Uterus (tissue), 4 donors: ENCODE data around the gene GKN1. TPM values are rescaled to one million over a fixed set of nuclear protein-coding genes. Genes with fewer than 3 reads are reported as not detected.

Experiments used
- DNase-seq, 2 donors: peaks; one replicate each; pipeline ENCODE4 v3.0.0-alpha.2; 2019 to 2020
- H3K27ac ChIP-seq, 2 donors: fragments of 200-600 bp; sonication (generic); 1 replicate in 1 of 2; 2 replicates in 1 of 2; pipeline ENCODE4 v1.5.1; 2016 to 2018
- H3K27me3 ChIP-seq, 2 donors: fragments of 200-600 bp; sonication (generic); one replicate each; pipeline ENCODE4 v1.5.1; 2018 to 2019; ENCODE audit warnings: control low read depth in 1 of 2
- H3K36me3 ChIP-seq, 2 donors: fragments of 200-600 bp; sonication (generic); one replicate each; pipeline ENCODE4 v1.5.1; 2019; ENCODE audit warnings: control low read depth in 1 of 2
- H3K4me1 ChIP-seq, 2 donors: fragments of 200-600 bp; sonication (generic); one replicate each; pipeline ENCODE4 v1.5.1; 2018 to 2019; ENCODE audit warnings: control low read depth in 1 of 2
- H3K4me3 ChIP-seq, 2 donors: fragments of 200-600 bp; sonication (generic); 1 replicate in 1 of 2; 2 replicates in 1 of 2; pipeline ENCODE4 v1.5.1; 2018 to 2019; ENCODE audit warnings: mild to moderate bottlenecking in 1 of 2
- H3K9me3 ChIP-seq, 2 donors: fragments of 200-600 bp; sonication (generic); one replicate each; pipeline ENCODE4 v1.5.1; 2019; ENCODE audit warnings: control low read depth in 1 of 2
- CTCF ChIP-seq, 4 experiments: fragments of 200-600 bp in 2 of 4; fragments of 450-650 bp in 2 of 4; sonication (generic) in 2 of 4; IDR thresholded peaks; one replicate each; pipeline ENCODE4 v1.5.1; 2016 to 2019; ENCODE audit warnings: antibody characterized with exemption in 4 of 4, mild to moderate bottlenecking in 2 of 4, moderate library complexity in 1 of 4
- POLR2A ChIP-seq, 2 donors: fragments of 450-650 bp; IDR thresholded peaks; one replicate each; pipeline ENCODE4 v1.6.1; 2016; ENCODE audit warnings: antibody characterized with exemption in 2 of 2, mild to moderate bottlenecking in 1 of 2, moderate library complexity in 1 of 2
- intact Hi-C: fragments of 100-400 bp; cut with DNase I; formaldehyde crosslinking; loops from one replicate; pipeline ENCODE4 v1.15.1; 2023; ENCODE audit warnings: low total_unique reads
- total RNA-seq, 4 donors: library from RNA; depleted of rRNA in 3 of 4; stranded (reverse); fragments of >200 nt in 3 of 4; gene quantifications; one replicate each; pipeline versions ENCODE4 v1.1.0 to v1.2.4, GENCODE V29; 2014 to 2023
- donor health status: DM: yes; HTN: yes; CAD: no.

The GKN1 gene
- total RNA-seq, 4 donors from 2014 or later = not detected

- DNase-seq = peak in 1 of 2 donors; percentile 28
- Histone ChIP-seq H3K9me3 (no peaks in the 10 kb centered on the region), H3K36me3 (no peaks in the 10 kb centered on the region), H3K27ac (peak overlapping the region; percentile 88 to 89), H3K4me3 (peak overlapping the region; percentile 67 to 69), H3K4me1 (peaks cover 0 to 11% of the 10 kb centered on the region in 2 donors), H3K27me3 (no peaks in the 10 kb centered on the region)
- TF ChIP-seq POLR2A (IDR thresholded peaks at IDR 0.05) = no peak
- TF ChIP-seq CTCF (IDR thresholded peaks at IDR 0.05) = peak in 3 of 4 experiments; percentile 4 to 29 (median 12)
- intact Hi-C loops = loop anchor here (5.0 kb wide), 1 partner anchor 293 kb away; no protein-coding TSS in a partner anchor
Measured at GRCh38 chr2:69013840-69014821, 39.7 kb downstream of the GKN1 start.

DNA sequence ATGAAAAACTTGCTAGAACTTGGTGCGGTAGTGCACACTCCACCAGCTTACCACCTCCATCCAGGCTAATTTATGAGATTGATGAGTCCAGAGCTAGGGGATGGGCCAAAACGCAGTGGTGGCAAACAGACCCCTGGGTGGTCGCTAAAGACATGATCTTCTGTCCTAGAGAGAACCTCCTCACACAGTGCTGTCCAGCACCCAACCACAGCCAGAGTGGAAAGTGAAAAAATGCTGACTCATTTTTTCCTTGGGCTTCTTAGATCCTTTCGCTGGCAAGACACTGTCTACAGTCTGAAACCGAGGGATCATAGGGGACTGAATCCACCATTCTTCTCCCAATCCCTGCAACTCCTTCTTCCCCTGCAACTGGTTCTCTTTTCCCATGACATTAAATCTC lies 42.6 kb downstream of the GKN1 start:
- H3K4me3 ChIP-seq = peak overlapping the region in 1 of 2 donors; percentile 7
- H3K9me3 ChIP-seq = no peaks in the 10 kb centered on the region
- TF ChIP-seq POLR2A (IDR thresholded peaks at IDR 0.05) (no peak), CTCF (IDR thresholded peaks at IDR 0.05) (no peak)
- intact Hi-C loops = no loop called here
- H3K27ac ChIP-seq = peak overlapping the region in 1 of 2 donors; percentile 49
- no peaks in the 10 kb centered on the region for H3K36me3 ChIP-seq
- no peak for DNase-seq
- H3K4me1 ChIP-seq = peaks cover 0 to 11% of the 10 kb centered on the region in 2 donors
- H3K27me3 ChIP-seq = no peaks in the 10 kb centered on the region

GRCh38 chr2:69017835-69018234 lies 43.4 kb downstream of the GKN1 start:
- no peak overlapping the region for H3K27ac ChIP-seq
- peaks cover 0 to 11% of the 10 kb centered on the region in 2 donors for H3K4me1 ChIP-seq
- H3K27me3 ChIP-seq = no peaks in the 10 kb centered on the region
- no peak for DNase-seq
- TF ChIP-seq POLR2A (IDR thresholded peaks at IDR 0.05) (no peak), CTCF (IDR thresholded peaks at IDR 0.05) (no peak)
- H3K9me3 ChIP-seq = no peaks in the 10 kb centered on the region
- no peak overlapping the region for H3K4me3 ChIP-seq
- H3K36me3 ChIP-seq = no peaks in the 10 kb centered on the region
- intact Hi-C loops = no loop called here

DNA sequence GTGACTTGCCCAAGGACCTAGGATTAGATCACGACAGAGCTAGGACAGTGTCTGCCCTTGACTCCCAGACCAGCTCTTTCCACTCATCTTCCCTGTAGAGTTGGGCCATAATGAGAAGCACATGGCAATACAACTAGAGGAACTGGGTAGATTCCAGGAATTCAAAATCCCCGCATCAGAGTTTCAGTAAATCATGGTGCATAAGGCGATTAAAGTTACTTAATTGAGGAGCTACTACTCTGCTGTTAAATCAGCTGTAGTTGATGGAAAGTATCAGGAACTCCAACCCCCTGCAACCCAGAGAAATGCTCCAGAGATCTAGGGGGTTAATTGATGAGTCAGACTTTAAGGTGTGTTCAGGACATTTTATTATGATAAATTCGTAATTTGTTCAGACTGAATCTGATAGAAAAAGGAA lies 44.3 kb downstream of the GKN1 start:
- intact Hi-C loops = no loop called here
- Histone ChIP-seq H3K27me3 (no peaks in the 10 kb centered on the region), H3K4me3 (no peak overlapping the region), H3K4me1 (peaks cover 0 to 11% of the 10 kb centered on the region in 2 donors), H3K36me3 (no peaks in the 10 kb centered on the region), H3K27ac (peak overlapping the region in 1 of 2 donors; percentile 5), H3K9me3 (no peaks in the 10 kb centered on the region)
- TF ChIP-seq CTCF (IDR thresholded peaks at IDR 0.05) (no peak), POLR2A (IDR thresholded peaks at IDR 0.05) (no peak)
- no peak for DNase-seq
